ENCODE measurements around the gene LENG8.

The LENG8 gene

DNA sequence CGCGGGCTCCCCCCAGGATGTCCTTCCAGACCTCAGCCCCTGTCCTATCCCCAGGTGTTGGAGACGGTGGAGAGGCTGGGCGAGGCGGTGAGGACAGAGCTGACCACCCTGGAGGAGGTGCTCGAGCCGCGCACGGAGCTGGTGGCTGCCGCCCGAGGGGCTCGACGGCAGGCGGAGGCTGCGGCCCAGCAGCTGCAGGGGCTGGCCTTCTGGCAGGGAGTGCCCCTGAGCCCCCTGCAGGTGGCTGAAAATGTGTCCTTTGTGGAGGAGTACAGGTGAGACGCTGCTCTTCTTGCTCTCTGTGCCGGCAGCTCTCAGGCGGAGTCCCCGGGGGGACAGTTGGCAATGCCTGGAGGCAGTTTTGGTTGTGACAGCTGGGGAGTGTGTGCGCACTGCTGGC lies 26.9 kb upstream of the LENG8 start:
- DNase-seq (ENCODE audit: low spot score), result no peak

DNA sequence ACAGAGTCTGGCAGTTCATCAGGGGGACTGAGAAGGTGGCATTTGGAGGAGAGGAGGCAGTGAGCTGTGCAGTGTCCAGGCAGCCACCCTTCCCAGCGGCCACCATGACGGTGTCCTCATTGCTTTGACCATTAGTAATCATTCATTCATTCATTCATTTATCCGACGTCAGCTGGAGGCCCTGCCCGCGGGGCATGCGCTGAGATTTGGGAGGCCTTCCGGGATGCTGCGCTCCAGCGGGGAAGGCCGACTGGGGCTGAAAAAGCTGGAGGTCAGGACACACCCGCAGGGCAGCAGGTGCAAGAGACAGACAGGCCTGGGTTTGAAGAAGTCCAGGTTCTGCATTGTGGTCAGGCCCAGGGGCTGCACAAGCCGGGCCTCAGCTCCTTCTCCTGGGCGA lies 24.8 kb upstream of the LENG8 start:
- DNase-seq (ENCODE audit: low spot score), result no peak

DNA sequence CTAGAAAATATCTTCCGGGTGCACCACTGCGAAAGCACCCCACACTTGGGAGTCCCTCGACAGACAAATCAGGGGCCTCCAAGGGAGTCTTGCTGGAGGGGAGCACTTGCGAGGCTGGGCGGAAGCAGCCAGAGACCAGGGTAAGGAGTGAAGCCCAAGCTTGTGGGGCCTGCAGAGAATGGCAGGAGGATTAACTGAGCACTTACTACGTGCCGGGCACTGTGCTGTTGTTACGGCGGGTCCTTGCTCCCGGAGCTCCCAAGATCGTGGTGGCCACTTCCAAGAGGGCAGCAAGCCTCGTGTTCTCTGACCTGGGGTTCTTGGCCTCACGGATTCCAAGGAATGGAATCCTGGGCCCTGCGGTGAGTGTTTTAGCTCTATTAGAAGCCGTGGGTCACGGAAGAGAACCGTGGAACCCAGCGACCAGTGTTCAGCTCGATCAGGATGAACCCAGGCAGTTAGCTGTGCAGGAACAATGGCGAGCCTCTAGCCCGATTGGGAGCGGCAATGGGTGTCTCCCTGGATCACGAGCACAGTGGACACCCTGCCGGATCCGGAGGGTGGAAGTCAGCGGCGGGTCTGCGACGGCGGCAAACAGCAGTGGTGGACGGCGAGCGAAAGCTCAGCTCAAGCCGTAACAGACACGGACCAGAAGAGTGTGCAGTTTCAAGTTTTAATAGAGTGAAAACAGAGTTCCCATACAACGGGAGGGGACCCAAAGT lies 24.2 kb upstream of the LENG8 start:
- DNase-seq (ENCODE audit: low spot score), result no peak

DNA sequence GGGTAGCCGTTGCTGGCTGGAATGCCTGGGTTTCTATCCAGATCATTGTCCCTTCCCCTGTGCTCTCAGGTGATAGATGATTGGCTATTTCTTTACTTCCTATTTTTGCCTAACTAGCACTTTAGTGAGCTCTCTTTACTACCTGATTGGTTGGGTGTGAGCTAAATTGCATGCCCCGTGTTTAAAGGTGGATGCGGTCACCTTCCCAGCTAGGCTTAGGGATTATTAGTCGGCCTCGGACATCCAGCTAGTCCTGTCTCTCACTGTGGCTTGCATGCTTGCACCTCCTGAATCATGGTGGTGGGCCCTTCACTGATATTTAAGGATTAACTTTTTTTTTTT lies 23.6 kb upstream of the LENG8 start:
- no peak for DNase-seq (ENCODE audit: low spot score)

DNA sequence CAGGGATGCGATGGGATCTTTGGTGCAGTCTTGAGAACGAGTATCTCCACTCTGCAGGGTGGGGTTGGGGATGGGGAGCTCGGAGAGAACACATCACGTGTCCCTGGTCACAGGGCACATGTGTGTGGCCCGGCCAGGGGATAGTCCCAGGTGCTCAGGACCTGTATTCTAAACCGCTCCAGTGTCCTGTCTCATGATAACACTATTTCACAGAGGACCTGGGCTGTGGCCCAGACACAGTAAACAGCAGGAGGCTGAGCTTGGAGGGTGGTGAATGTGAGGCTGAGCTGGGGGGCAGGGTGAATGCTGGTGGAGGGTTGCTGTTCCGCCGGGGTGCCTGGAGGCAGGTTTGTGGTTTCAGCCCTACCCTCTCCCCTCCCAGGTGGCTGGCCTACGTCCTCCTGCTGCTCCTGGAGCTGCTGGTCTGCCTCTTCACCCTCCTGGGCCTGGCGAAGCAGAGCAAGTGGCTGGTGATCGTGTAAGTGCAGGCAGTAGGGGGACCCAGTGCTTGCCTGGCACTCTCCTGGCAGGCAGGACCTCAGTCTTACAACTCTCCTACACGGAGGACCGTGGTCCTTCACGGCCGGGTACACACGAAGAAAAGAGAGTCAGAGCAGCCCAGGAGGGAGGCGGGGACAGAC lies 22.6 kb upstream of the LENG8 start:
- DNase-seq (ENCODE audit: low spot score), result no peak

DNA sequence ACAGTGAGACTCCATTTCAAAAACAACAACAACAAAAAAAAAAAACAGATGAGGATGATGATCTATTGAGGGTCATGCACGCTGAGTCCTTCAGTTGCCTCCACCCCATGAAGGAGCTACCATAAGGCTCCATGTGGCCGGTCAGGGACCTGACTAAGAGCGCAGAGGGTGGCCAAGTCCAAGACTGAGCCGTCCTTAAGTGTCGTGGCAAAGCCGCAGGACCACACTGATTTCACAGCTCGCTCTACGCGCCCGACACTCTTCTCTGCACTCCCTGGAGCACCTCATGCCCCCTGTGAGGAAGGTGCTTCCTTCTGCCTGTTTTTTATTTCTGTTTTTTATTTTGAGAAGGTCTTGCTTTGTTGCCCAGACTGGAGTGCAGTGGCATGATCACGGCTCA lies 21.4 kb upstream of the LENG8 start:
- DNase-seq (ENCODE audit: low spot score), result no peak

DNA sequence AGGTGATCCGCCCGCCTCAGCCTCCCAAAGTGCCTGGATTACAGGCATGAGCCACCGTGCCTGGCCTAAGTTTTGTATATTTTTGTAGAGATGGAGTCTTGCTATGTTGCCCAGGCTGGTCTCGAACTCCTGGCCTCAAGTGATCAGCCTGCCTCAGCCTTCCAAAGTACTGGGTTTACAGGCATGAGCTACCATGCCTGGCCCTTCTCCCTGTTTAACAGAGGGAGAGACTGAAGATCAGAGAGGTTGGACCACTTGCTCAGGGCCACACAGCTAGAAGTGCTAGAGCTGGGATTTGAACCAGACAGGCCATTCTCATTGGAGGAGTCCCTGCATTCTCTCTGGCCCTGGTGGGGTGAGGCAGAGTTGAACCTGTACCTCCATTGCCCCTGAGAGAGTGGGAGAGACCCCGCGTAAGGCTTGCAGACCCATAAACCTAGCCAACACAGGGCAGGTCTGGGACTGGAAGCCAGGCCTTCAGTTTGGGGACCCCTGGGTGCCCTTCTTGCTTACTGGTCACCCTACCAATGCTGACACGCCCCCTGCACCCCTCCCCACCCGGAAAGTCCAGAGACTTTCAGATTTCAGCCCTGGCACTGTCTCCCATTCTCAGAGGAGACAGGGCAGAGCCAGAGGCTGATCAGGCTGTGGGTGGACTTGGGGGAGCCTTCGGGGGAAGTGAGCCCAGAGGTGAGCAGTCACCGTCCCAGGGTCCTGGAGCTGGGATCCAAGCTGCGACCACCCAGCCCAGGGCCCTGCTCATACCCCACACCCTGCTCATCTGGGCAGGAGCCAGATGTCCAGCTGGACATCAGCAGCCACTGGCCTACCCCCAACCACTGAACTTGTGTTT lies 20.4 kb upstream of the LENG8 start:
- DNase-seq (ENCODE audit: low spot score), result no peak

DNA sequence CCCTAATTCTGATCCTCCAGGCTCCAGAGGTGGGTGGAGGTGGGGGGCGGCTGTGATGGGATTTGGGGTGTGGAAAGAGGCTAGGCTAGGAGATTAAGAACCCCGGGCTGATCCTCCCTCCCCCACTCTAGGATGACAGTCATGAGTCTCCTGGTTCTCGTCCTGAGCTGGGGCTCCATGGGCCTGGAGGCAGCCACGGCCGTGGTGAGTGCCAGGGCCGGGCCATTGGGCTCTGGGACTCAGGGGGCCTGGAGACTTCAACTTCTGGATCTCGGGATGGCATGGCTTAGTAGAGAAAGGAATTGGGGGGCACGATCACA lies 19.9 kb upstream of the LENG8 start:
- DNase-seq (ENCODE audit: low spot score), result no peak

DNA sequence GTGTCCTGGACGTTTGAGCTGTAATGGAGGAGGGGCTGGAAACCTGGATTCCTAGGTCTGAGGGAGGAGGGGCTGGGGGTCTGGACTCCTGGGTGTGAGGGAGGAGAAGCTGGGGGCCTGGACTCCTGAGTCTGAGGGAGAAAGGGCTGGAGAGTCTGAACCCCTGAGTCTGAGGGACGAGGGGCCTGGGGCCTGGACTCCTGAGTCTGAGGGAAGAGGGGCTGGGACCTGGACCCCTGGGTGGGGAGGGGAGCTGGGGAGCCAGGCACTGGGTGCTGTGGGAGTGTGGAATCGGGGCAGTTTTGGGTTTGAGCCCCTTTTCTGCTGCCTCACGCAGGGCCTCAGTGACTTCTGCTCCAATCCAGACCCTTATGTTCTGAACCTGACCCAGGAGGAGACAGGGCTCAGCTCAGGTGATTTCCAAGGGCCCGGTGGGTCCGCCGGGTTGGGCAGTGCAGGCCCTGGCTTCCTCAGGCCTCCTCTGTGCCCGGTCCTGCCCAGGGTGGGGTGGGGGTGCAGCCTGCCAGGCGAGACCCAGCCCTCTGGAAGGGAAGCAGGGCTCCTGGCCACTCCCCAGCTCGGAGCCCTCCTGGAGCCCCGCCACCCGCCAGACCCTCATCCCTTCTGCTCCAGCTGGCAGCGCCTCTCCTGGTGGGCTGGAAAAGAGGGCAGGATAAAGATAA lies 19.3 kb upstream of the LENG8 start:
- DNase-seq (ENCODE audit: low spot score), result no peak

DNA sequence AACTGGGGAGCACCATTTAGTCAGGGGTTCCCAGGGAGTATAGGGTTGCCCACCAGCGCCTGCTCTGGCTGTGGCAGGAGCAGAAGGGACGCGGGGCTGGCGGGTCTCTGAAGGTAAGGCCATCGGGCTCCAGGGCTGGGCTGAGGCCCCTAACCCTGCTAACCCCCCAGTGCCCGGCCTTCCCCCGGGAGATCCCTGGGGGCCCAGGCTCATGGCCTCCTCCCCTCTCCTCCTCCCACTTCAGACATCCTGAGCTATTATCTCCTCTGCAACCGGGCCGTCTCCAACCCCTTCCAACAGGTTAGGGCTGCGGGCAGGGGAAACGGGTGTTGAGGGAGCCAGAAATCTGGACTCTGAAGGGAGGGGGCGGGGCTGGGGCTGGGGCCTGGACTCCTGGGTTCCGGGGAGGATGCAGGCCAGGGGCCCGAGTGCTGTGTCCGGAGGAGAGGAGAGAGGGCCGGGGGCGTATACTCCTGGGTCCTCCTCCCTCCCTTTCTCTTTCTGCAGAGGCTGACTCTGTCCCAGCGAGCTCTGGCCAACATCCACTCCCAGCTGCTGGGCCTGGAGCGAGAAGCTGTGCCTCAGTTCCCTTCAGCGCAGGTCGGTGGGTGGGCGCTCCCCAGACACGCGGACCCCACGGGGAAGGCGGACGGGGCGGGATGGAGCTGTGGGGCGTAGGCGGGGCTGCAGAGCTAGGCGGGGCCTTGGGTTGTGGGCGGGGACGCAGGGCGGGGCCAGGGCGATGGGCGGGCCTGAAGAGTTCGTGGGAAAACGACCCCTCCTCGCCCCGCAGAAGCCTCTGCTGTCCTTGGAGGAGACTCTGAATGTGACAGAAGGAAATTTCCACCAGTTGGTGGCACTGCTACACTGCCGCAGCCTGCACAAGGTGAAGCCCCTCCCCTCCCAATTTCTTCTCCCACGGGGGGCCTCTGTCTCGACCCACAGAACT lies 18.4 kb upstream of the LENG8 start:
- DNase-seq (ENCODE audit: low spot score), result no peak

DNA sequence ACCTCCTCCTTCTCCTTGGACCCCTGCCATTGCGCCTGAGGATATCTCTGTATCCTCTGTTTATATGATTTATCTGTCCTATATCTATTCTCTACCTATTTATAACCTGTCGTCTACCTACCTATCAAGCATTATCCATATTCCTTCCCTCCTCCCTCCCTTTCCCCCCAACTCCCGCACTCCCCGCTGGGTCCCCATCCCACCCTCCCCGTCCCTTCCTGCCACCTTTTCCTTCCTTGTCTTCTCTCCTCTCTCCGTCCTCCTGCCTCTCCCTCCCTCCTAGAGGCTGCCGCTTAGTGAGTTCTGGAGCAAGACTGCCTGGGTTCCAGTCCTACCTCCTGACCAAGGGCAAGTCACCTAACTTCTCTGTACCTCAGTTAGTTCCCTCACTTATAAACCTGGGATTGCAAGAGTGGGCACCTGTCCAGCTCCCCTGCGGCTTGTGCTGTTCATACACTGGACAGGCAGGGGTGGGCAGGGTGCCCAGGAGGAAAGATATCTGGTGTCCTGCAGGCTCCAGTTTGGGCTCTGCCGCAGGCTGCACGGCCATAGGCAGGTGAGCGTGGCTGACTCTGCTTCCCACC lies 17.7 kb upstream of the LENG8 start:
- DNase-seq (ENCODE audit: low spot score), result no peak

DNA sequence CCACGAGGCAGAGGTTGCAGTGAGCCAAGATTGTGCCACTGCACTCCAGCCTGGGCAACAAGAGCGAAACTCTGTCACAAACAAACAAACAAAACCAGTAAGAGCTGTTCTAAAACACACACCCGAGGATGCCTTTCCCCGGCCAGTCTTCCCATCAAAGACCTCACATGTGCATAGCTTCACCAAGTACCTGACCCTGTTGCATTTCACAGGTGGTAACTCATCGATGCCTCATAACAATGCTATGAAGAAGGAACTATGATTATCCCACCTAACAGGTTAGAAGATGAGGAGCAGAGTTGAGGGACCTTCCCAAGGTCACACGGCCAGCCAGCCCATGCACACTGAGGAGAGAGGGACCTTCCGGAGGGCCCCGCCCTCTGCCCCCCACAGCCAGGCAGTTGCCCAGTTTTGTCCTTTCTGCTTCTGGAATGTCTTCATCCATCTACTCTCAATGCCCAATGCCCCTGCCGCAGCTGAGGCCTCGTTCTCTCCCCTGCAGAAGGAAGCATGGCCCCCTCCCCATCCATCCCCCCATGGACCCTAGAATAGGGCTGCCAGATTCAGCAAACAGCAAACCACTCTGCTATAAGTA lies 16.8 kb upstream of the LENG8 start:
- no peak for DNase-seq (ENCODE audit: low spot score)

DNA sequence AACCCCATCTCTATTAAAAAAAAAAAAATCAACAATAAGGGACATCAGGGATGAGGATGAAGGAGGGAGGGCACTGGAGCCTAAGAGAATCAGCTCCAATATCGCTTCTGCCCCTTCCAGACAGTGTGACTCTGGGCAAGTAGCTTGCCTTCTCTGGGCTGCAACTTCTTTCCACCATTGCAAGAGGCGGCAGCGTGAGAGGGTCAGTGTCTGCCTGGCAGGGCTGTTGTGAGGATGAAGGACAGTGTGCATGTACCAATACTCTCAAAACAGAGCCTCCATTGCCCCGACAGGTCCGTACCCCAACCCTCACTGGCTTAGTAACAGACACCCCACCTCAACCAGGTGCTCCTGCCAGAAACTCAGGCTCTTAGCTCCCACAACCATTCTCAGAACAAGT lies 15.3 kb upstream of the LENG8 start:
- no peak for DNase-seq (ENCODE audit: low spot score)

DNA sequence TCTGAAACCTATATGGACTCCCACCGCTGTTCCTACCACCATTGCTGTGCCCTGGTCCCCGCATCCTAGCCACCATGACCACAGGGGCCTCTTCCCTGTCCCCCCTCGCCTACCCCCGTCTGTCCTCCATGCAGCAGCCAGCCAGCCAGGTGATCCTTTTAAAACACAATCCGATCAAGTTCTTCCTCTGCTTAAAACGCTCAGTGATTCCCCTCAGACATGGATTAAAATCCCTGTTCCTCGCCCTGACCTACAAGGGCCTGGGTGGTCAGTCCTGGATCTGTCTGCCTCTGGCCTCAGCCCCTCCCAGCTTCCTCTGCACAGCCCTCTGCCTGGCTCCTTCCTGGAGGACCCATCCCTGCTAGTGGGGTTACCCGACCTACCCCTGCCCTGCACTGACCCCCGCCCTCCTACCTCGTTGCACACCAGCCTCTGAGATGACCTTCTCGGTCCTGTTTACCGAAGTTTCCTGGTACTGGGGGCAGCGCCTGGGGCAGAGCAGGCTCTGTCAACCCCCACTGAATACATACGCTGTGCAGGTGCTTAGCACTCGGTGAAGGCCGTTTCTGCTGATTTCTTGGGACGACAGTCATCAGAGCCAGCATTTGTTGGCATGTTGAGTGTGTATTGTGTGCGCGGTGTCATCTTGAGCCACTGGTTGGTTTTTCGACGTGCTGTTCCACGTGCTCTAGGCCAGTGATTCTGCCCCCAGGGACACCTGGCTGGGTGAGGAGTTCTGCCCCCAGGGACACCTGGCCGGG lies 14.7 kb upstream of the LENG8 start:
- DNase-seq (ENCODE audit: low spot score), result no peak

DNA sequence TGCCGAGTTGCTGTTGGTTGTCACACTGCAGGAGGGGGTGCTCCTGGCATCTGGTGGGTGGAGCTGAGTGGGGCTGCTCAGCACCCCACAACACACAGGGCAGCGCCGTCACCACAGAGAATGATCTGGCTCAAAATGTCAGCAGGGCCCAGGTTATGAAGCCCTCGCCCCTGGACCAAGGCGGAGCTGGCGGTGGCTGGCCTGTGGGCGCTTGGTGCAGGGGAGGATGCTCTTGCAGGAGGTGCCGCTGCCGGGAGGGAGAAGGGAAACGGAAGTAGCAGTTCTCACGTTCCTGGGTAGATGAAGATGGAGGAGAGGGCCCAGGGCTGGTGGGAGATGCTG lies 14.2 kb upstream of the LENG8 start:
- no peak for DNase-seq (ENCODE audit: low spot score)

DNA sequence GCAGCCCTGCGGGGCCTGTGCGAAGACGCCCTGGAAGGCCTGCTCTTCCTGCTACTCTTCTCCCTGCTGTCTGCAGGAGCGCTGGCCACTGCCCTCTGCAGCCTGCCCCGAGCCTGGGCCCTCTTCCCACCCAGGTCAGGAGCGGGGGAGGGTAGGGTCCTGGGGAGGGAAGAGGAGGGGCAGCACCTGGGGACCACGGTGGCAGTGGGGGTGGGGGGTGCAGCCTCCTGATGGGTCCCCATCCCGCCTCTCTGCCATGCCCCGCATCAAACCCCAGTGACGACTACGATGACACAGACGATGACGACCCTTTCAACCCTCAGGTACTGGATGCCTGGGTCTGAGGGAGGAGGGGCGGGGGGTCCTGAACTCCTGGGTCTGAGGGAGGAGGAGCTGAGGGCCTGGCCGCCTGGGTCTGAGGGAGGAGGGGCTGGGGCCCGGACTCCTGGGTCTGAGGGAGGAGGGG lies 13.4 kb upstream of the LENG8 start:
- no peak for DNase-seq (ENCODE audit: low spot score)

DNA sequence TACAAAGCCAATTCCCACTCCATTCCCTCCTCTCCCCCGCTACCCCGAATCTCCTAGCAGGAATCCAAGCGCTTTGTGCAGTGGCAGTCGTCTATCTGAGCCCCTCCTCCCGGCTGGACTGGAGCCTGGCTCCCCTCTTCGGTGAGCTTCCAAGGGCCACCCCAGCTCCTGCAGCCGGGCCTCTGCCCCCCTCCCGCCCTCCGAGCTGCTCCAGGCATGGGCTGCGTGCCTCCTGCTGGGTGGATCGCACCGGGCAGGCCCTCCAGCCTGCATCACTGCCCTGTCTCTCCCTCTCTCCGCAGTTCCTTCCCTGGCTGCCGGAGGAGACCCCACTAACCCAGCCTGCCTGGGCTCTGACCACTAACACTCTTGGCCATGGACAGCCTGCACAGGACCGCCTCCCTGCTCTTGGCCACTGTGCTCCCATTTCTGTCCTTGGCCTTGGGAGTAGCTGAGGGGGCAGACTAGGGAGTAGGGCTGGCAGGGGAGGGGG lies 12.9 kb upstream of the LENG8 start:
- no peak for DNase-seq (ENCODE audit: low spot score)

DNA sequence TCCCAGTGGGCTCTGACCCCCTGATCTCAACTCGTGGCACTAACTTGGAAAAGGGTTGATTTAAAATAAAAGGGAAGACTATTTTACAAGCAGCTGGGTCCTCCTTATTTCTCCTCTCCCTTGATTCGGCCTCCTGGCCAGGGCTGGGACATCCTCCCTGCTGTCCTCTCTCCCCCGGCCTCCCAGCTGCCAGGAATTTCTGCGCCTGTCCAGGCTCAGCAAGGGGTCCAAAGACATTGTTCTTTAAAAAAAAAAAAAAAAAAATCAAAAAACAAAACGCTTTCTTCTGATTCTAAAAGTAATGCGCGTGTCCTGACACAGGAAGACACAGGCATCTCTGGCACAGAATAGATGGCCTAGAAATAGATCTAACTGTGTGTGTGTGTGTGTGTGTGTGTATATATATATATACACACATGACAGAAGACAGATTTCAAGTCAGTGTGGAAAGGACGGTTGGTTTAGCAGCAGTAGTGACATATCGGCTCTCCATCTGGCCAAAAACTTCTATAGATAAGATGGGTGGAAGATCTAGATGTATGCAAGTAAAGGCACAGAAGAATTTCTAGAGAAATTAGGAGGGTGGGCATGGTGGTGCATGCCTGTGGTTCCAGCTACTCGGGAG lies 12.3 kb upstream of the LENG8 start:
- no peak for DNase-seq (ENCODE audit: low spot score)

DNA sequence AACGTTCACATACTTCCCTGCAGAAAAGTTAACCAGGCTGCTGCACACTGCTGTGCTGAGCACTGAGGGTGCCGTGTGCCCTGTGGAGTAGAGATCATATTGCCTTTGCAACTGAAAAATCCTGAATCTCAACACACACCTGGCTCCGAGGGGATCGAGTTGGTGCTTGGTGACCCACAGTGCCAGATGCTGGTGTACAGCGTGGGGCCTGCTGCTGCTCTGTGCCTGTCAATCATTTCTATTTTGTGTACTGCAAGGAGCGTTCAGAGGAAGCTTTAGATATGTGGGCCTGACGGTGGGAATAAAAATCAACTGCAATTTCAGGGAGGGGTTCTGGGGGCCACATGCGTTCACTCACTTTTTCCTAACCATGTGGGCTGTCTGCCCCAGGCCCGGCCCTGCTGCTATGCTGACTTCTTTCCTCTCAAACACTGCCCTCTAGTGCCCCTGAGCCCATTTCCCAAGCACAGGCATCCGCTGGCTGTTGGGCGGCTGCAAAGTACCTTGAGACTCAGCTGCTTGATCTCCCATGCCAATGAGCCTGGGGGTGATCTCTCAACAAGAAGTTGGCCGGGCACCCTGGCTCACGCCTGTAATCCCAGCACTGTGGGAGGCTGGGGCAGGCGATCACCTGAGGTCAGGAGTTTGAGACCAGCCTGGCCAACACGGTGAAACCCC lies 9.7 kb upstream of the LENG8 start:
- no peak for DNase-seq (ENCODE audit: low spot score)

Data from putamen (tissue), 1 donor.